HG02885 (cell line): ENCODE results near the gene SEMA4D.
A peak's percentile ranks its signal among the peaks of the same experiment; 100 is the strongest.

Source experiments
- ATAC-seq: cut with Tn5 transposase; IDR thresholded peaks from one replicate; pipeline ENCODE4 v1.9.1; 2021; ENCODE audit warnings: mild to moderate bottlenecking; ENCODE audit not compliant: unreplicated experiment, poor library complexity

SEMA4D gene

GRCh38 chr9:89497978-89498851 lies at the start of gene SEMA4D:
TSS of gene SEMA4D (minus strand) at chr9:89498113. CDS start at chr9:89405456, 92,657 bp downstream.
- ATAC-seq, result peak; percentile 54

- ATAC-seq, result no peak
Measured at GRCh38 chr9:89547000-89547399, 49.1 kb upstream of the SEMA4D start.

- no peak for ATAC-seq
Measured at GRCh38 chr9:89544279-89544661, 46.4 kb upstream of the SEMA4D start.

- ATAC-seq, result no peak
Measured at GRCh38 chr9:89543621-89544278, 45.8 kb upstream of the SEMA4D start.

- ATAC-seq, result no peak
Measured at GRCh38 chr9:89543111-89543510, 45.2 kb upstream of the SEMA4D start.

- peak; percentile 83 for ATAC-seq
Measured at GRCh38 chr9:89542401-89543021, 44.6 kb upstream of the SEMA4D start.

GRCh38 chr9:89541798-89542197 lies 43.9 kb upstream of the SEMA4D start:
- peak; percentile 42 for ATAC-seq

- no peak for ATAC-seq
Measured at GRCh38 chr9:89539374-89539773, 41.5 kb upstream of the SEMA4D start.

GRCh38 chr9:89538871-89539270 lies 41.0 kb upstream of the SEMA4D start:
- no peak for ATAC-seq

GRCh38 chr9:89537166-89537565 lies 39.3 kb upstream of the SEMA4D start:
- ATAC-seq, result no peak

- ATAC-seq, result peak; percentile 58
Measured at GRCh38 chr9:89536600-89536999, 38.7 kb upstream of the SEMA4D start.

- ATAC-seq, result peak; percentile 76
Measured at GRCh38 chr9:89536145-89536574, 38.2 kb upstream of the SEMA4D start.

GRCh38 chr9:89535461-89535860 lies 37.5 kb upstream of the SEMA4D start:
- ATAC-seq, result no peak

GRCh38 chr9:89534515-89535287 lies 36.8 kb upstream of the SEMA4D start:
- no peak for ATAC-seq

GRCh38 chr9:89533411-89534095 lies 35.6 kb upstream of the SEMA4D start:
- no peak for ATAC-seq

- ATAC-seq, result no peak
Measured at GRCh38 chr9:89532944-89533343, 35.0 kb upstream of the SEMA4D start.

- no peak for ATAC-seq
Measured at GRCh38 chr9:89532478-89532877, 34.6 kb upstream of the SEMA4D start.

GRCh38 chr9:89531766-89532165 lies 33.9 kb upstream of the SEMA4D start:
- no peak for ATAC-seq

- ATAC-seq, result no peak
Measured at GRCh38 chr9:89530726-89531125, 32.8 kb upstream of the SEMA4D start.
